Testis (tissue), 2 donors: ENCODE data around the gene SYTL1.

Source experiments
- CTCF ChIP-seq, 3 experiments: fragments of 450-650 bp in 2 of 3; fragments of 200-600 bp in 1 of 3; sonication (generic) in 1 of 3; IDR thresholded peaks; one replicate each; pipeline ENCODE4 v1.5.1; 2016 to 2019; ENCODE audit warnings: antibody characterized with exemption in 3 of 3, mild to moderate bottlenecking in 2 of 3, moderate library complexity in 1 of 3
- POLR2A ChIP-seq: fragments of 450-650 bp; IDR thresholded peaks from one replicate; pipeline ENCODE4 v1.6.1; 2017; ENCODE audit warnings: antibody characterized with exemption, mild to moderate bottlenecking, moderate library complexity

- no peak for TF ChIP-seq CTCF (IDR thresholded peaks at IDR 0.05)
- no peak for TF ChIP-seq POLR2A
These were observed 11.0 kb upstream of the SYTL1 start for GRCh38 chr1:27330786-27331185.
